WTC11 (cell line): ENCODE measurements around the gene OR8A1. TPM values are rescaled to one million over a fixed set of nuclear protein-coding genes. Genes with fewer than 3 reads are reported as not detected.

Source experiments
- ATAC-seq: fragments of 200-7000 bp; cut with Tn5 transposase; 2 replicates; pipeline ENCODE4 v1.10.0; 2021; ENCODE audit warnings: mild to moderate bottlenecking, moderate library complexity
- CTCF ChIA-PET: fragments of 300-600 bp; sonication (Branson Sonifier 250); formaldehyde crosslinking; loops from one replicate; lab custom pipeline; 2021; ENCODE audit warnings: antibody characterized with exemption; lab: Charles Lee
- POLR2A ChIA-PET: fragments of 350-600 bp; sonication (Branson Sonifier 250); formaldehyde crosslinking; loops from one replicate; lab custom pipeline; 2021; ENCODE audit warnings: antibody characterized with exemption; lab: Charles Lee
- DNase-seq: peaks from one replicate; pipeline ENCODE4 v3.0.0; 2021; ENCODE audit warnings: low spot score
- H3K27ac Mint-ChIP-seq: 2 replicates; pipeline ENCODE4 v1.8.0; 2021; ENCODE audit warnings: mixed read lengths
- H3K27me3 Mint-ChIP-seq: 2 replicates; pipeline ENCODE4 v1.8.0; 2021; ENCODE audit warnings: low read depth, mild to moderate bottlenecking, moderate library complexity, mixed read lengths
- H3K36me3 Mint-ChIP-seq: 2 replicates; pipeline ENCODE4 v1.8.0; 2021; ENCODE audit warnings: mixed read lengths
- H3K4me1 Mint-ChIP-seq: 2 replicates; pipeline ENCODE4 v1.8.0; 2022; ENCODE audit warnings: mixed read lengths
- H3K4me3 Mint-ChIP-seq: 2 replicates; pipeline ENCODE4 v1.8.0; 2021; ENCODE audit warnings: mild to moderate bottlenecking, moderate library complexity, mixed read lengths
- H3K9me3 Mint-ChIP-seq: 2 replicates; pipeline ENCODE4 v1.8.0; 2021; ENCODE audit warnings: mixed read lengths
- ARID4B ChIP-seq: sonication (generic); formaldehyde crosslinking; IDR thresholded peaks from 2 replicates; pipeline ENCODE4 v1.8.0; 2023; ENCODE audit warnings: missing genetic modification reagents, mild to moderate bottlenecking, borderline replicate concordance
- CTCF ChIP-seq: fragments of 200-600 bp; IDR thresholded peaks from 2 replicates; pipeline ENCODE4 v1.8.0; 2022; ENCODE audit warnings: antibody characterized with exemption
- ELF4 ChIP-seq: sonication (generic); formaldehyde crosslinking; IDR thresholded peaks from 2 replicates; pipeline ENCODE4 v1.8.1; 2022; ENCODE audit warnings: low read depth, mild to moderate bottlenecking, moderate library complexity, missing genetic modification reagents
- EMX1 ChIP-seq: fragments of 250-450 bp; sonication (Bioruptor Pico); IDR thresholded peaks from 2 replicates; pipeline ENCODE4 v1.8.0; 2021; ENCODE audit warnings: mild to moderate bottlenecking
- ESRRA ChIP-seq: sonication (generic); formaldehyde crosslinking; IDR thresholded peaks from 2 replicates; pipeline ENCODE4 v1.8.1; 2022; ENCODE audit warnings: mild to moderate bottlenecking, missing genetic modification reagents, borderline replicate concordance
- ETV6 ChIP-seq: sonication (generic); formaldehyde crosslinking; IDR thresholded peaks from 2 replicates; pipeline ENCODE4 v1.8.1; 2022; ENCODE audit warnings: mild to moderate bottlenecking, missing genetic modification reagents
- GABPB1 ChIP-seq: sonication (generic); formaldehyde crosslinking; IDR thresholded peaks from 2 replicates; pipeline ENCODE4 v1.8.1; 2023; ENCODE audit warnings: mild to moderate bottlenecking, missing genetic modification reagents
- HMGA2 ChIP-seq: fragments of 250-450 bp; sonication (Bioruptor Pico); IDR thresholded peaks from 2 replicates; pipeline ENCODE4 v1.4.0; 2021; ENCODE audit warnings: mild to moderate bottlenecking, moderate library complexity
- IRF1 ChIP-seq: sonication (generic); formaldehyde crosslinking; IDR thresholded peaks from 2 replicates; pipeline ENCODE4 v1.8.0; 2023; ENCODE audit warnings: missing genetic modification reagents
- JAZF1 ChIP-seq: fragments of 250-450 bp; sonication (Bioruptor Pico); IDR thresholded peaks from 2 replicates; pipeline ENCODE4 v1.9.0; 2021; ENCODE audit warnings: moderate library complexity, mild to moderate bottlenecking, inconsistent platforms
- JUN ChIP-seq: sonication (generic); formaldehyde crosslinking; IDR thresholded peaks from 2 replicates; pipeline ENCODE4 v1.8.0; 2023; ENCODE audit warnings: mild to moderate bottlenecking, missing genetic modification reagents
- MAX ChIP-seq: sonication (generic); formaldehyde crosslinking; IDR thresholded peaks from 2 replicates; pipeline ENCODE4 v1.8.0; 2022; ENCODE audit warnings: mild to moderate bottlenecking, missing genetic modification reagents
- MLX ChIP-seq: sonication (generic); formaldehyde crosslinking; IDR thresholded peaks from 2 replicates; pipeline ENCODE4 v1.8.1; 2023; ENCODE audit warnings: mild to moderate bottlenecking, missing genetic modification reagents, moderate library complexity
- NR1H2 ChIP-seq: sonication (generic); formaldehyde crosslinking; IDR thresholded peaks from 2 replicates; pipeline ENCODE4 v1.9.0; 2021; ENCODE audit warnings: mild to moderate bottlenecking, moderate library complexity, missing genetic modification reagents
- NR3C1 ChIP-seq: sonication (generic); formaldehyde crosslinking; conservative IDR thresholded peaks from 2 replicates; pipeline ENCODE4 v1.8.1; 2023; ENCODE audit warnings: low read depth, mild to moderate bottlenecking, missing genetic modification reagents
- PREB ChIP-seq: sonication (generic); formaldehyde crosslinking; IDR thresholded peaks from 2 replicates; pipeline ENCODE4 v1.8.1; 2022; ENCODE audit warnings: mild to moderate bottlenecking, missing genetic modification reagents, moderate library complexity, borderline replicate concordance
- RELA ChIP-seq: sonication (generic); formaldehyde crosslinking; IDR thresholded peaks from 2 replicates; pipeline ENCODE4 v1.8.1; 2022; ENCODE audit warnings: missing genetic modification reagents, mild to moderate bottlenecking, borderline replicate concordance
- ZNF281 ChIP-seq: sonication (generic); formaldehyde crosslinking; IDR thresholded peaks from 2 replicates; pipeline ENCODE4 v1.8.0; 2023; ENCODE audit warnings: mild to moderate bottlenecking, missing genetic modification reagents
- ZNF317 ChIP-seq: sonication (generic); formaldehyde crosslinking; IDR thresholded peaks from 2 replicates; pipeline ENCODE4 v1.8.1; 2023; ENCODE audit warnings: low read depth, mild to moderate bottlenecking, moderate library complexity, missing genetic modification reagents, borderline replicate concordance
- total RNA-seq: library from RNA; stranded (reverse); gene quantifications from 3 replicates; pipeline ENCODE4 v1.2.3, GENCODE V29; 2021

Gene OR8A1
- total RNA-seq, 1 experiment from 2014 or later: not detected

- POLR2A ChIA-PET: no interaction called here
Observed at GRCh38 chr11:124586238-124586860, 16.6 kb downstream of the OR8A1 start.

GRCh38 chr11:124591430-124591829, 21.6 kb downstream of the OR8A1 start:
- no peak overlapping the region for H3K27ac Mint-ChIP-seq
- no peaks in the 10 kb centered on the region for H3K27me3 Mint-ChIP-seq
- ChIA-PET POLR2A (no interaction called here), CTCF (no interaction called here)
- TF ChIP-seq ESRRA (CRISPR knock-in tag) (no peak), ELF4 (CRISPR knock-in tag) (no peak), NR3C1 (no peak), JUN (CRISPR knock-in tag) (no peak)
- H3K4me3 Mint-ChIP-seq: no peak overlapping the region
- ATAC-seq (no peak), DNase-seq (no peak)
- no peaks in the 10 kb centered on the region for H3K4me1 Mint-ChIP-seq
- no peaks in the 10 kb centered on the region for H3K9me3 Mint-ChIP-seq
- no peaks in the 10 kb centered on the region for H3K36me3 Mint-ChIP-seq

More at GRCh38 chr11:124586238-124586860, 16.6 kb downstream of the OR8A1 start:
- Mint-ChIP-seq H3K36me3 (no peaks in the 10 kb centered on the region), H3K27ac (no peak overlapping the region)
- TF ChIP-seq EMX1 (CRISPR knock-in tag) (no peak), ZNF317 (CRISPR knock-in tag) (no peak), CTCF (peak; percentile 41), MAX (CRISPR knock-in tag) (no peak), ELF4 (CRISPR knock-in tag) (no peak)
- TF ChIP-seq, all 79 proteins: peak for 1
- Mint-ChIP-seq H3K4me3 (no peak overlapping the region), H3K9me3 (no peaks in the 10 kb centered on the region), H3K4me1 (peaks cover 7% of the 10 kb centered on the region), H3K27me3 (no peaks in the 10 kb centered on the region)
- DNase-seq (peak; percentile 59), ATAC-seq (peak; percentile 65)
- CTCF ChIA-PET: interaction anchor here (0.6 to 1.9 kb wide), 7 partner anchors 15 to 184 kb away, joined by 3 to 8 read pairs (median 3); no protein-coding TSS in a partner anchor

- no peaks in the 10 kb centered on the region for H3K27me3 Mint-ChIP-seq
- no peak overlapping the region for H3K4me3 Mint-ChIP-seq
- no peaks in the 10 kb centered on the region for H3K9me3 Mint-ChIP-seq
- no peaks in the 10 kb centered on the region for H3K4me1 Mint-ChIP-seq
- POLR2A ChIA-PET: no interaction called here
- no peak for ATAC-seq
- no peaks in the 10 kb centered on the region for H3K36me3 Mint-ChIP-seq
- DNase-seq: no peak
- CTCF ChIA-PET: interaction anchor here (2.3 kb wide), 1 partner anchor 8 kb away, joined by 8 read pairs; no protein-coding TSS in a partner anchor
- H3K27ac Mint-ChIP-seq: no peak overlapping the region
- TF ChIP-seq GABPB1 (CRISPR knock-in tag) (no peak), RELA (no peak), HMGA2 (CRISPR knock-in tag) (no peak), JAZF1 (CRISPR knock-in tag) (no peak), ETV6 (CRISPR knock-in tag) (no peak), ARID4B (no peak), PREB (CRISPR knock-in tag) (no peak), ZNF281 (no peak), EMX1 (CRISPR knock-in tag) (no peak), MLX (CRISPR knock-in tag) (no peak), NR1H2 (no peak), IRF1 (CRISPR knock-in tag) (no peak)
Observed at GRCh38 chr11:124592627-124593026, 22.8 kb downstream of the OR8A1 start.
